ENCODE results near the gene SCGB2B2.

SCGB2B2 gene

GRCh38 chr19:34645551-34645950 is 31.4 kb downstream of the SCGB2B2 start:
- H3K27ac ChIP-seq, result peak overlapping the region; percentile 29
- no peak for TF ChIP-seq CTCF (conservative IDR thresholded peaks at IDR 0.05)
- TF ChIP-seq ZFX (IDR thresholded peaks at IDR 0.05), result no peak

GRCh38 chr19:34644991-34645461 is 31.9 kb downstream of the SCGB2B2 start:
- TF ChIP-seq CTCF (conservative IDR thresholded peaks at IDR 0.05) (peak; percentile 20), ZFX (IDR thresholded peaks at IDR 0.05) (no peak)
- peak overlapping the region; percentile 29 for H3K27ac ChIP-seq

GRCh38 chr19:34642241-34642640 is 34.7 kb downstream of the SCGB2B2 start:
- no peak for TF ChIP-seq CTCF (conservative IDR thresholded peaks at IDR 0.05)
- no peak overlapping the region for H3K27ac ChIP-seq

- TF ChIP-seq CTCF (conservative IDR thresholded peaks at IDR 0.05) (peak; percentile 92), ZFX (IDR thresholded peaks at IDR 0.05) (no peak)
- H3K27ac ChIP-seq, result no peak overlapping the region
Observed at GRCh38 chr19:34639491-34640085, 37.4 kb downstream of the SCGB2B2 start.

GRCh38 chr19:34633802-34634201 is 43.2 kb downstream of the SCGB2B2 start:
- TF ChIP-seq CTCF (conservative IDR thresholded peaks at IDR 0.05) (no peak), ZFX (IDR thresholded peaks at IDR 0.05) (no peak)
- no peak overlapping the region for H3K27ac ChIP-seq

Measured in C4-2B (cell line).